Erythroblast (primary cell): ENCODE data around the gene ZC3H13.

Source experiments
- GATA1 ChIP-seq: IDR thresholded peaks from 2 replicates; pipeline ENCODE4 v1.6.1; 2011; ENCODE audit warnings: low read depth, mild to moderate bottlenecking, control low read depth, low read length, moderate library complexity
- POLR2A ChIP-seq: IDR thresholded peaks from 2 replicates; pipeline ENCODE4 v1.6.1; 2011; ENCODE audit warnings: mild to moderate bottlenecking, low read length

- no peak for TF ChIP-seq POLR2A
- TF ChIP-seq GATA1, result no peak
Measured at GRCh38 chr13:45961468-45961867, 91.1 kb downstream of the ZC3H13 start.
